GM19463 (cell line): ENCODE measurements around the gene SCNN1B.
"Not testable (repeated sequence)": the region's sequence is repeated elsewhere in the genome, so short reads cannot be mapped to it uniquely, and the experiment has no call there.

Source experiments
- ATAC-seq: cut with Tn5 transposase; IDR thresholded peaks from one replicate; pipeline ENCODE4 v1.9.1; 2021; ENCODE audit warnings: mild to moderate bottlenecking, moderate library complexity; ENCODE audit not compliant: unreplicated experiment

The SCNN1B gene

GRCh38 chr16:23377071-23377931, 75.2 kb downstream of the SCNN1B start:
- ATAC-seq, result no peak

GRCh38 chr16:23378256-23378655, 76.2 kb downstream of the SCNN1B start:
- ATAC-seq, result no peak

GRCh38 chr16:23378921-23379320, 76.8 kb downstream of the SCNN1B start:
- ATAC-seq, result no peak

- ATAC-seq, result no peak
Measured at GRCh38 chr16:23379707-23380106, 77.6 kb downstream of the SCNN1B start.

- ATAC-seq, result no peak
Measured at GRCh38 chr16:23380501-23380951, 78.4 kb downstream of the SCNN1B start.

- not testable (repeated sequence) for ATAC-seq
Measured at GRCh38 chr16:23381702-23382101, 79.6 kb downstream of the SCNN1B start.

- ATAC-seq, result no peak
Measured at GRCh38 chr16:23382279-23382678, 80.2 kb downstream of the SCNN1B start.

- no peak for ATAC-seq
Measured at GRCh38 chr16:23383881-23384280, 81.8 kb downstream of the SCNN1B start.

- ATAC-seq, result no peak
Measured at GRCh38 chr16:23384878-23385277, 82.8 kb downstream of the SCNN1B start.

GRCh38 chr16:23385441-23385840, 83.3 kb downstream of the SCNN1B start:
- ATAC-seq, result no peak

- no peak for ATAC-seq
Measured at GRCh38 chr16:23387666-23388065, 85.6 kb downstream of the SCNN1B start.

- no peak for ATAC-seq
Measured at GRCh38 chr16:23388786-23389185, 86.7 kb downstream of the SCNN1B start.

- ATAC-seq, result no peak
Measured at GRCh38 chr16:23389201-23389600, 87.1 kb downstream of the SCNN1B start.

- not testable (repeated sequence) for ATAC-seq
Measured at GRCh38 chr16:23389936-23390335, 87.8 kb downstream of the SCNN1B start.

GRCh38 chr16:23391381-23392222, 89.5 kb downstream of the SCNN1B start:
- no peak for ATAC-seq

GRCh38 chr16:23392223-23392600, 90.1 kb downstream of the SCNN1B start:
- no peak for ATAC-seq

GRCh38 chr16:23394141-23394831, 92.2 kb downstream of the SCNN1B start:
- no peak for ATAC-seq

- ATAC-seq, result no peak
Measured at GRCh38 chr16:23395732-23396131, 93.6 kb downstream of the SCNN1B start.

- no peak for ATAC-seq
Measured at GRCh38 chr16:23397464-23397863, 95.4 kb downstream of the SCNN1B start.

- no peak for ATAC-seq
Measured at GRCh38 chr16:23398987-23399805, 97.1 kb downstream of the SCNN1B start.
